Ammon's horn (tissue), 1 donor: ENCODE measurements around the gene NIM1K.
"Not testable (repeated sequence)": the region's sequence is repeated elsewhere in the genome, so short reads cannot be mapped to it uniquely, and the experiment has no call there.

Experiments
- DNase-seq: peaks from one replicate; pipeline ENCODE4 v3.0.0-alpha.2; 2016; ENCODE audit warnings: low spot score

Gene NIM1K

DNA sequence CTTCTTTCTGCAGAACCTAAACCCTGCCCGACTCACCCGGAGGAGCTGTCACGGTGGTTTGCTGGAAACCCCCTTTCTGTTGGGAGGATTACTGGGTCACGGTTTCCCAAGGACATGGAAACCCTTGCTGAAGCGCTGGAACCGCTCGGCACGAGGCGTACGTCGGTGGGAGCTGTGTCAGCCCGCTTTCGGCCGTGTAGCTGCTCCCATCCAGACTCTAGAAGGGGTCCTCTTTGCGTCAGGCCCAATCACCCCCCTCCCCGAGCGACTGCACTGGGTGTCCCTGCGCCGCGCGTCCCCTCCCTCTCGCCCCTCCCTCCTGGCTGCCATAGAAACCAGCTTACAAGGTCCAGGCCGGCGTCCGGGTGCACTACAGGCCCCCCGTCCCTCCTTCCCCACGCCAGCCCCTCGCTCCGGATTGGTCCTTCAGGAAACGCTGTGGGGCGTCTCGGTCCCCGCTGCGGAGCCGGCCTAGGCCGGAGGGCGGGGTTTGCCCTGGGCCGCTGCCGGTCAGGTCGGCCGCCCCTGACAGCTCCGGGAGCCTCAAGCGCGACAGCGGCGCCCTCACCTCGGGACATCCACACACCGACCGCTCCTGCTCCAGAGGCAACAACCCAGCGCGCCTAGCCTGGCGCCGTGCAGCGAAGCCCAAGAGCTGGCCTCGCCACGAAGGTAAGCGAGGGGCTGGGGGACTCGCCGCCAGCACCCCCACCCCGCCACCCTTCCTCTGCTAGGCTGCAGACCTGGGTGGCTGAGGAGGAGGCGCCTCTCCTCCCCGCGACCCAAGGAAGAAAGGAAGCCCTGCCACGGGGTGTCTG is at the start of gene NIM1K:
TSS of gene NIM1K (plus strand) at position 486 of the 818 bp plus-strand sequence. CDS start 53,551 bp downstream, outside the sequence.
- peak; percentile 96 for DNase-seq

DNA sequence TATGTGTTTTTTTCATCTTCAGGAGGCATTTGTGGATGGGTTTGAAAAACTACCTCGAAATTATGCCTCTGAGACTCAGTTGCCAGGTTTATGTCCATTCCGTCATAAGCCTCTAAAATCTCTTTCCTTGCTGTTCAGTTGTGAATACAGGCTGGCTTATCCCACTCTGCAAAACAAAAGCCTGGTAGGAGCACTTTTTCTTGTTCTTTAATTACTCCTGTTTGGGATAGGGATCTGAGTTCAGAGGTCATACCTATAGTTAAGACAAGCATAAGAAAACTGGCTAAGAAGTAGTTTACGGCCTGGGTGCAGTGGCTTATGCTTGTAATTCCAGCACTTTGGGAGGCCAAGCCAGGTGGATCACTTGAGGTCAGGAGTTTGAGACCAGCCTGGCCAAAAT is 47.0 kb upstream of the NIM1K start:
- no peak for DNase-seq

DNA sequence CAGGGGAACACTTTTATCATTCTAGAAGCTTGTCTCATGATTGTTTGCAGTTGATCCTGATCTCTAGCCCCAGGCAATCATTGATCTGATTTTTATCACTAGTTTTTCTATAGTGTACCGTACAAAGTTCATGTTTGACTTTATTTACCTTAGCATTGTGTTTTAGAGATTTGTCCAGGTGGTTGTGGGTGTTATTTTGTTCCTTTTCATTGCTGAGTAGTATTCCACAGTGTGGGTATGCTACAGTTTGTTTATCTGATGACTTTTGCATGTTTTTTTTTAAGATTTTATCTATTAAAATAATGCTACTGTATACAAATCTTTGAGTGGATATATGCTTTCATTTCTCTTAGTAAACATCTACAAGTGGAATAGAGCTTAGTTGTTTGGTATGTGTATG is 45.1 kb upstream of the NIM1K start:
- DNase-seq = no peak

DNA sequence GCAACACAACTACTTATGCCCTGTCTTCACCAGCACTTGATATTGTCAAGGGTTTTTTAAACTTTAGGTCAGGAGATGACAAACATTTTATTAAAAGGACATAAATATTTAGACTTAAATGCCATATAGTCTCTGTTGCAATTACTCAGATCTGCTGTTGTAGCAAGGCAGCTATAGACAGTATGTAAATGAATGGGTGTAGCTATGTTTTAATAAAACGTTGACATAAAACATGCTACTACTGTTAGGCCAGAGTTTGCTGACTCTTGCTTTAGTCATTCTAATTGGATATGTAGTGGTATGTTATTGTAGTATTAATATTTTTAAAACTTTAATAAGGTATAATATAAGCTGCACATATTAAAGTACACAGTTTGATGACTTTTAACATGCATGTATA is 43.6 kb upstream of the NIM1K start:
- DNase-seq = no peak

DNA sequence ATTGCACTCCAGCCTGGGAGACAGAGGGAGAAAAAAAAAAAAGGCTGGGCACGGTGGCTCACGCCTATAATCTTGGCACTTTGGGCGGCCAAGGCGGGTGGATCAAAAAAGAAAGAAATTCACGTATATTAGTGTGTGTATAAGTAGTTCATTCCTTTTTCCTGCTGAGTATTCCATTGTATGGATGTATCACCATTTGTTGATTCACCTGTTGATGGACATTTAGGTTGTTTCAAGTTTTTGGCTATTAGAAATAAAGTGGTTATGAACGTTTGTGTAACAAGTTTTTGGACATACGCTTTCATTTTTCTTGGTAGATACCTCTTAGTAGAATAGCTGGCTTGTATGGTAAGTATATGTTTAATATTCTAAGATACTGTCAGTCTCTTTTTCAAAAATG is 42.8 kb upstream of the NIM1K start:
- no peak for DNase-seq

DNA sequence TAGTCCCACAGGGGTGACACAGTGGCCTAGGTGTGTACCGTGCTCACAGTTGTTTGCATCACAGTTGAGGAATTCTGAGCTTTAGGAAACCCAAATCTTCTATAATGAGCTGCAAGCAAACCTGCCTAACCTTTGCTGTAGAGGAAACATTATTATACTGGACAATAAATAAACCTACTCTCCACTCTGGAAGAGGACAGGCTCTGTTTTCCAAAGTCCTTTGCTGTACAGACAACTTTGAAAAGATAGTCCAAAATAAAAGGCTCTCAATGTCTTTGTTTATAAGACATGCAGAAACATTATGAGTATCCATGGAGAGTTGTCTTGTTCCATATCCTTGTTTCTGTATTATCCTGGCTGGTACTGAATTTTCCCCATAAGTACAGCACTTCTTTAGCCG is 42.0 kb upstream of the NIM1K start:
- no peak for DNase-seq

DNA sequence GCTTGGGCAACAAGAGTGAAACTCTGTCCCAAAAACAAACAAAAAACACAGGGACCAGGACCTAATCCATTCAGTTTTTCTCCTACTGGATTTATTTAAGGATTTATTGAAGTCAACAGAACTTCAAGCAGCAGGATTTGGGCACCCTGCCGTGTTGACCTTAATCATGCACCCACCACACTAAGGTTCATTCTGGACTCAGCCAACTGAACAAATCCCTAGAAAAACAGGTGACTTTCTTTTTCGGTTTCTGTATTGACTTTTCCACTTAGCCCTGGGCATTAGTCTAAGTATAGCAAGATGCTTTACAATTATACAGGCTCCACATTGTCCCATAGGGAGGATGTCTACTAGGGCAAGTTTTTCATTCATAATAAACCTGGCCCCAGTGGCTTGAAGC is 41.3 kb upstream of the NIM1K start:
- no peak for DNase-seq

DNA sequence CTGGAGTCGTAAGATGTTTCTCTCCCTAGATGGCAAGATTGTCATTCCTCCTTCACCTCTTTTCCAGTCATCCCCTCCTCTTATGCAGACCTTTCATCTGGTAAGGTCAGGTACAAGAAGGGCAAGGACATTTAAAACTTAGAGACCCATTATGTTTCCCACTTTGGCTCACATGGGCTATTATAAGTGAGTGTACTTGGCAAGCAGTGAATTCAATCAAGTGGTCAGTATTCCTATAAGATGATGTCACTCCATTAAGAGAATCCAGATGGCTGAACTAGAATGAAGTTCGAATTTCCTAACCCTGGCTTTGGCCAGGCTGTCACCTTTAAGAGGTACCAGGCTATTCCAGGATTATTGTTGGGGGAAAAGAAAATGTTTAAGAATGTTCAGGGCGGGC is 39.1 kb upstream of the NIM1K start:
- DNase-seq = no peak

DNA sequence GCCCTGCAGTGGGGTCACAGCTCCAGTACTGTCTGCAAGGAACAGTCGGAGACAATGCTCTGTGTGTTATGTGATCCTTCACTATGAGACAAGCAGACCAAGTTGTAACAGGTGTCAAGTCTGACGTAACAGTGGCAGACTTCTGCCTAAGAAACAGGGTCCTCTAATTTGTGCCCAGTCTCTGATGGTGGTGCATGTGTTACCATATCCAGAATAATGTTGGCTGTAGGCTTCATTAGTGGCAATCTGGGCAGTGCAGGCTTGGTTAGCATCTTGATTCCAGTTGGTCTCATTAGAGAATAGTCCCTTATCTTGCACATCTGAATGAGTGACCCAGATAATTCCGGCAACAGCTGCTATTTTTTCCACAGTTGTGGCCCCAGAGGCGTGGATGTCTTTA is 37.6 kb upstream of the NIM1K start:
- no peak for DNase-seq

DNA sequence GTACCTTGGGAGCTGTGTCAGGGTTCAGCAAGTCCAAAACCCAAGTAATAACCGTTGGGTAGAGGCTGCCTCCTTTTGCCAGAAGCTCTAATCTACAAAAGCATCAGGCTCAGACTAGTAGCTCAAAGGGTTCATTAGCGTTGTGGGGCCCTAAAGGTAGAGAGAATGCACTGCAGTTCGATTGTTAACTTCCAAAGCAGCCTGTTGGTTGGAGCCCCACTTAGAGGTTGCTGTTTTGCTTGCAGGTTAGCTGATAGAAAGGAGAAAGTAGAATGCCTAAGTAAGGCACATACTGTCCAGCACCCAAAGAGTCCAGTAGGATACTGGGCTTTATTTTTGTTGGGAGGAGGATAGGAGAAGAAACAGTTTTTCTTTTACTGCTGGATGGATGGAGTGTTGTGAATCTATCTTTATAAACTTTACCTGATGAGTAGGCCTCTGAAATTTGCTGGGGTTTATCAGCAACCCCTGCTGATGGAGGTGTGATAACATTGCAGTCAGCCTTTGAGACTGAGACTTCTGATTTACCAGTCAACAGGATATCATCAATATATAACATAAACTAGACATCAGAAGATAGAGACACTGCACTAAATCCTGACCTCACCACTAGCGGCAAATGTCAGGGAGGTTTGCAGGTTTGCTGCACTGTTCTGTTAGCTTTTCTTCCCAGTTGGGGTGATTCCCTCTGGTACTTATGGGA is 36.5 kb upstream of the NIM1K start:
- no peak for DNase-seq

DNA sequence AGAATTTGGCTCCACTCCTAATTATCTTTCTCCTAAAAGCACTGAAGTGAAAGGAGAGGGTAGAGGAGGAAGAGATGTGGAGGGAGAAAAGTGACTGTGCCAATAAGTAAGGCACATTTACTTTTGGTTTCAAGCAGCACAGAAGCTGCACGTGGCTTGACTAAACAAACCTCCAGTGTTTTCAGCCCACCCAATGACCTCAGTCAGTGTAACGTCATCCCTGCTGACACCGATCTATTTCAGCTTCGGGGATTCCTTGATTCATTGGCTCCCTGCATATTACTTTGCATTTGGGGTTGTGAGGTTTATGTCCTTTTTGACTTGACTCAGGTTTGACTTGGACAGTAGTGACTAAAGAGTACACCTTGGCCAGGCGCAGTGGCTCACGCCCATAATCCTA is 35.6 kb upstream of the NIM1K start:
- DNase-seq = peak; percentile 49

DNA sequence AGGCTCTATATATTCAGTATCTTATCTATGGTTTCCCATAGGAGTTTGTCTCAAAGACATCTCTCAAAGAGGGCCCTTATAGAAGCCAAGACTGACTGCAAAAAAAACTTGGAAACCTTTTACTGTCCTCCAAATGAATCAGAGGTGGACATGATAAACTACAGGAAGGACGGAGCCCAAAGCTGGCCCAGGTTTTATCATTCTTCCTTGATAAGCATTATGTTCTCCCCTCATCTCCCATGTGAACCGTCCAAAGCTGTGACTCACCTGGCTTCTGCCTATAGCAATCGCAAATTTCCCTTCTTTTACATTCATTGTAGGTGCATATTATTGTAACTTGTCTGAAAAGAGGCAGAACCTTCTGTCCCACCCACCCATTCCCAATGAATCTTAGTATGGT is 35.0 kb upstream of the NIM1K start:
- DNase-seq = no peak

DNA sequence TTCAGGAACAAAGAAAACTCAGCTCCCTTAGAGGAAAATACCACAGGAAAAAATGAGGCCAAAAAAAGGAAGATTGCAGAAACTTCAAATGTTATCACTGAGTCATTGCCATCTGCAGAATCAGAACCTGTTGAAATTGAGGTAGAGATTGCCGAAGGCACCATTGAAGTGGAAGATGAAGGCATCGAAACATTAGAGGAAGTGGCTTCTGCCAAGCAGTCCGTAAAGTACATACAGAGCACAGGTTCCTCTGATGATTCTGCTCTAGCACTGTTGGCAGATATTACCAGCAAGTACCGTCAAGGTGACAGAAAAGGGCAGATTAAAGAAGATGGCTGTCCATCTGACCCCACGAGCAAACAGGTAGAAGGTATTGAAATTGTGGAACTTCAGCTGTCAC is 30.8 kb upstream of the NIM1K start:
- no peak for DNase-seq

DNA sequence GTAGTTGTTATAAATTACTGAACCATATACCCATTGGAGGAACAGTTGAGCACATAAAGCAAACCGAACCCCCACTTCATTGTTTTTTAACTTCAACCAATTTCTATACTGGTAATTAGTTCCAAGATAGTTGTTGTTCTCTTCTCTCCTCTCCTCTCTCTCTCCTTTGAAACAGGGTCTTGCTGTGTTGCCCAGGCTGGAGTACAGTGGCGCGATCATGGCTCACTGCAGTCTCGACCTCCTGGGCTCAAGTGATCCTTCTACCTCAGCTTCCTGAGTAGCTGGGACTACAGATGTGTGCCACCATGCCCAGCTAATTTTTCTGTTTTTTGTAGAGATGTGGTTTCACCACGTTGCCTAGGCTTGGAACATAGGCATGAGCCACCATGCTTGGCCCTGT is 27.2 kb upstream of the NIM1K start:
- DNase-seq = not testable (repeated sequence)

DNA sequence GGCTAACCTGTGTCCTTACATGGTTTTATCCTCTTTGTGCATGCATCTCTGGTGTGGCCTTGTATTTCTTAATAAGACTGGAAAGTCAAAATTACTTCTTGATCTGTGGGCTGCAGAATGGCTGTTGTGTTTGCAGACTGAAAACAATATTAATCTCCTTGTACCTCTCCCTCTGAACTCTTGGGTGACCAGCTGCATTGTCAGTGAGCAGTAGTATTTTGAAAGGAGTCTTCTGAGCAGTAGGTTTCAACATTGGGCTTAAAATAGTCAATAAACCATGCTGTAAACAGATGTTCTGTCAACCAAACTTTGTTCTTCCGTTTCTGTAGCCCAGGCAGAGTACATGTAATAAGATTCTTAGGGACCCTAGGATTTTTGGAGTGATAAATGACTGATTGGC is 26.7 kb upstream of the NIM1K start:
- no peak for DNase-seq

DNA sequence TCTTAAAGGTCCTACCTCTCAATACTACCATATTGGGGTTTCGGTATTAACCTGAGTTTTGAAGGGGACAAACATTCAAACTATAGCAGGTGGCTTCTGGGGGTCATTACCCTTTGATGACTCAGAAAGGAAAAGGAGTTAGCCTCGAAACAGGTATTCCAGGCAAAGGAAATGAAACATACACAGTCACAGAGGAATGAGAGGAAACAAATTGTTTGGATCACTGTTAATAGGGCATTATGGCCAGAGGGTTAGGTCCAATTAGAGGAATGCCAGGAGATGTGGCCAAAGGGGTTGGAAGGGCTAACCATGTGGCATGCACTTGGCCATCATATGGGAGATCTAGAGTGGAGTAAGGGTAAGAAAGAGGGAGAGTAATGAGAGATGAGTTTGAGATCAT is 23.9 kb upstream of the NIM1K start:
- DNase-seq = no peak

DNA sequence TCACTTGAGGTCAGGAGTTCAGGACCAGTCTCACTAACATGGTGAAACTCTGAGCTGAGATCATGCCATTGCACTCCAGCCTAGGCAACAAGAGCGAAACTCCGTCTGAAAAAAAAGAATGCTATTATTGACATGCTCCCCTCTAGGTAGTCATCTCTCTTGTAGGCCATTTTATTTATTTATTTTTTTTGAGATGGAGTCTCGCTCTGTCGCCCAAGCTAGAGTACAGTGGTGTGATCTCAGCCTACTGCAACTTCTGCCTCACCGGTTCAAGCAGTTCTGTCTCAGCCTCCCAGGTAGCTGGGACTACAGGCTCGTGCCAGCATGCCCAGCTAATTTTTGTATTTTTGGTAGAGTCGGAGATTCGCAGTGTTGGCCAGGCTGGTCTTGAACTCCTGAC is 20.6 kb upstream of the NIM1K start:
- DNase-seq = no peak

DNA sequence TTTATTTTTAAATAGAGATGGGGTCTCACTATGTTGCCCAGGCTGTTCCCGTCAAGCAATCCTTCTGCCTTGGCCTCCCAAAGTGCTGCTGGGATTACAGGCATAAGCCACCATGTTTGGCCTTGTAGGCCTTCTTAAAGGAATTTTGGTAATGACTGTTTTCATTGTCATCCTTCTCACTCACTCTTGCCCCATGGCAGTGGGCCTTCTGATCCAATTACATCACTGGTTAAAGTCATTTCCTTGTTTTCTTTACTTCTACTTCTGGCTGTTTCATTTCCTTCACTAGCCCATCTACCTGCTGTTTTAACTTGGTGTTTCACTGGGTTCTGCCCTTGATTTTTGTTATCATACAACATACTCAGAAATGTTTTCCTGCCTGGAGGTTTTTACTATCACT is 20.1 kb upstream of the NIM1K start:
- no peak for DNase-seq

DNA sequence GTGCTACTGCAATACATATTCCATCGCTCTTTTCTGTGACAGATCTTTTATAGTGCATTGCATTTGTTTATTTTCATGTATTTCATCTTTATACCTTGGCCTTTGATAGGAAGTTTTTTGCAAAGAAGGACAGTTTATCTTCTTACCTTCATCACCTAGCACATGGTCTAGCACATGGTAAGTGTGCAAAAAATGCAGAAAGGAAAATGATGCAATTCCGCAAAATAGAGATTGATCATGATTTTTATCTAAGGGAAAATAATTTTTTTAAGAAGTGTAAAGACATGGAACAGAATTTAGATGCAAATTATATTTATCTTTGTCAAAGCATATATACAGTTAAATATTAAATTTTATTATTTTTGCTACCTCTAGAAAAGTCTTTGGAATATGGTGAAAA is 19.2 kb upstream of the NIM1K start:
- no peak for DNase-seq

DNA sequence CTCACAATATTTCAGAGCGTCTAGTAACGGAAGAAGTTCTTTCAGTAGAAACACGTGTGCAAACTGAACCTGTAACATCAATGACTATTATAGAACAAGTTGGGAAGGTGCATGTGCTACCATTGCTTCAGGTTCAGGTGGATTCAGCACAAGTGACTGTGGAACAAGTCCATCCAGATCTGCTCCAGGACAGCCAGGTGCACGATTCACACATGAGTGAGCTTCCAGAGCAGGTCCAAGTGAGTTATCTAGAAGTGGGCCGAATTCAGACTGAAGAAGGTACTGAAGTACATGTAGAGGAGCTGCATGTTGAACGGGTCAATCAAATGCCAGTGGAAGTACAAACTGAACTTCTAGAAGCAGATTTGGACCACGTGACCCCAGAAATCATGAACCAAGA is 17.4 kb upstream of the NIM1K start:
- no peak for DNase-seq

DNA sequence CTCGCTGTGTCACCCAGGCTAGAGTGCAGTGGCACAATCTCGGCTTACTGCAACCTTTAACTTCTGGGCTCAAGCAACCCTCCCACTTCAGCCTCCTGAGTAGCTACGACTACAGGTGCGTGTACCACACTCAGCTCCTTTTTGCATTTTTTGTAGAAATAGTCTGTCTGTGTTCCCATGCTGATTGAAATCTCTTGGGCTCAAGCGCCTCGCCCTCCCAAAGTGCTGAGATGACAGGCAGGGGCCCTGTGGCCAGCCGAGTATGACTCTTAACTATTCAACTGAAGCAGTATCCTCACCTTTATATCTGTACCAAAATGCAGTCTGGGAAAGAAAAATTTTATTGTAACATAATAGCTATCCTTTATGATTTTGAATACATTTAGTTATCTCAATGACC is 12.2 kb upstream of the NIM1K start:
- DNase-seq = no peak

DNA sequence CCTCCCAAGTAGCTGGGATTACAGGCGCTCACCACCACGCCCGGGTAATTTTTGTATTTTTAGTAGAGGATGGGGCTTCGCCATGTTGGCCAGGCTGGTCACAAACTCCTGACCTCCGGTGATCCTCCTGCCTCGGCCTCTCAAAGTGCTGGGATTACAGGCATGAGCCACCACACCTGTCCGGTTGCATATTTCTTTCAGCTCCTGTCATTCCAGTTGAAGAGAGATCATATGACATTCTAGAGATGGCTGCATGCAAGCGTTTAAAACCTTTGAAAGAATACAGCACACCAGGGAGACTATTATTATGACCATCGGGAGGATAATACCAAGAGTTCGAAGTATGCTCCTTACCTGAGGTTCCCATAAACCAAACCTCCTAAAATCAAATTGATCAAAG is 9.6 kb upstream of the NIM1K start:
- no peak for DNase-seq

DNA sequence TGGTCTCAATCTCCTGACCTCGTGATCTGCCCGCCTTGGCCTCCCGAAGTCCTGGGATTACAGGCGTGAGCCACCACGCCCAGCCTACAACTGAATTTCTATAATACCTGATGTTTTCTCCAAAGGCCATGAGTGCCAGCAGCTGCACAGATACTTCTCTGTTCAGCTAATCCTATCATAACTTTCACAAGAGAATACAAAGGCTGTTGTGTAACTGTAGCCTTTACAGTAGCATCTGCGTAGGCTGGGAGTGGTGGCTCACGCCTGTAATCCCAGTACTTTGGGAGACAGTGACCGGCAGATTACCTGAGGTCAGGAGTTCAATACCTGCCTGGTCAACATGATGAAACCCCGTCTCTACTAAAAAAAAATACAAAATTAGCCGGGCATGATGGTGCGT is 8.9 kb upstream of the NIM1K start:
- not testable (repeated sequence) for DNase-seq
